GM13977 (cell line): Measurements from ENCODE around the gene KCNIP3.

Source experiments
- DNase-seq: peaks from one replicate; pipeline ENCODE4 v3.0.0; 2012; ENCODE audit warnings: low spot score
- in situ Hi-C: fragments of 300-500 bp; cut with MboI; formaldehyde crosslinking; loops from one replicate; pipeline ENCODE4 v1.12.0; 2022; ENCODE audit warnings: low sequenced_read_pairs, low pct_unique_long_range_greater_than_20kb, mixed read lengths, inconsistent platforms; ENCODE audit not compliant: unreplicated experiment
- TF ChIP-seq, protein P1 (sequence below): IDR thresholded peaks from 2 replicates; pipeline ENCODE4 v1.5.1; 2012; ENCODE audit warnings: mild to moderate bottlenecking, control low read depth; ENCODE audit not compliant: insufficient read depth; ENCODE audit errors: extremely low read depth, missing control alignments

The KCNIP3 gene

DNA sequence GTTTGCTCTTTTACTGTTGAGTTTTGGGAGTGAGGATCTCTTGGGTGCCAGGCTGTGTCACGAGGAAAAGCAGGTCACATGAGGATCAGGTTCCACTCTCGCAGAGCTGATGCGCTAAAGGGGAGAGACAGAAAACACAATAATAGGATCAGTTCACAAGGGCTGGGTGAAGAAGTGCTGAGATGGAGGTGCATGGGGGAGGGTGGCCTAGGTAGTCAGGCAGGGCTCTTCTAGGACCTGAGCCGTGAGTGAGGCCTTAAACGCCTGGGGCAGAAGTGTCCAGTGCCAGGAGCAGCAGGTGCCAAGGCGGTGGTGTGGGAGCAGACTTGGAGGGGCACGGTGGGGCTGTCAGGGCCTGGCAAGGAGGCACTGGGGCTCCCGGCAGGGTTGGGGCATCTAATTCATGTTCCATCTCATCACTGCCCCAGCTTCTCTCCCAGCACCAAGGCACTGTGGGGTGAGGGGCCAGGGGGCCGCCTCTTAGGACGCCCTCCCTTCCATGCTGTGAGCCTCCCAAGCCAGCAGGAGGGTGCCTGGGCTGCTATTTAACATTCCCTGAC is 9.3 kb downstream of the KCNIP3 start:
- in situ Hi-C loops, result no loop called here
- DNase-seq, result no peak
- TF ChIP-seq, protein P1, sequence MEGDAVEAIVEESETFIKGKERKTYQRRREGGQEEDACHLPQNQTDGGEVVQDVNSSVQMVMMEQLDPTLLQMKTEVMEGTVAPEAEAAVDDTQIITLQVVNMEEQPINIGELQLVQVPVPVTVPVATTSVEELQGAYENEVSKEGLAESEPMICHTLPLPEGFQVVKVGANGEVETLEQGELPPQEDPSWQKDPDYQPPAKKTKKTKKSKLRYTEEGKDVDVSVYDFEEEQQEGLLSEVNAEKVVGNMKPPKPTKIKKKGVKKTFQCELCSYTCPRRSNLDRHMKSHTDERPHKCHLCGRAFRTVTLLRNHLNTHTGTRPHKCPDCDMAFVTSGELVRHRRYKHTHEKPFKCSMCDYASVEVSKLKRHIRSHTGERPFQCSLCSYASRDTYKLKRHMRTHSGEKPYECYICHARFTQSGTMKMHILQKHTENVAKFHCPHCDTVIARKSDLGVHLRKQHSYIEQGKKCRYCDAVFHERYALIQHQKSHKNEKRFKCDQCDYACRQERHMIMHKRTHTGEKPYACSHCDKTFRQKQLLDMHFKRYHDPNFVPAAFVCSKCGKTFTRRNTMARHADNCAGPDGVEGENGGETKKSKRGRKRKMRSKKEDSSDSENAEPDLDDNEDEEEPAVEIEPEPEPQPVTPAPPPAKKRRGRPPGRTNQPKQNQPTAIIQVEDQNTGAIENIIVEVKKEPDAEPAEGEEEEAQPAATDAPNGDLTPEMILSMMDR, result no peak

GRCh38 chr2:95307036-95307435 is 9.9 kb downstream of the KCNIP3 start:
- TF ChIP-seq, protein P1, result no peak
- in situ Hi-C loops, result no loop called here
- no peak for DNase-seq

- in situ Hi-C loops, result no loop called here
- TF ChIP-seq, protein P1, result no peak
- DNase-seq, result no peak
Observed at GRCh38 chr2:95307878-95308277, 10.7 kb downstream of the KCNIP3 start.

- TF ChIP-seq, protein P1, result no peak
- in situ Hi-C loops, result no loop called here
- no peak for DNase-seq
Observed at GRCh38 chr2:95308426-95308990, 11.4 kb downstream of the KCNIP3 start.

DNA sequence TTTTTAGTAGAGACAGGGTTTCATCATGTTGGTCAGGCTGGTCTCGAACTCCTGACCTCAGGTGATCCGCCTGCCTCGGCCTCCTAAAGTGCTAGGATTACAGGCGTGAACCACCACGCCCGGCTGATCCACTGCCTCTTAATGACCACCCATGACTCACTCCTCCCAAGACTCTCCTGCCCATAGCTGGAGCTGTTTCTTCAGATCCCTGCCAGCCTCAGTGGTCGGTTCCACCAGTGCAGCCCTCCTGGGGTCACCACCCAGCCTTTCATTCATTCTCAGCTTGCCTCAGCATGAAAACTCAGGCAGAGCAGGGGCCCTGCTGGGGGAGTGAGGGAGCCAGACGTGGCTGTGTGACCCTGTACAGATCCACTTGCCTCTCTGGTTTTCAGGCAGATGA is 12.5 kb downstream of the KCNIP3 start:
- no peak for DNase-seq
- in situ Hi-C loops, result no loop called here
- TF ChIP-seq, protein P1, result no peak

GRCh38 chr2:95310216-95310615 is 13.1 kb downstream of the KCNIP3 start:
- TF ChIP-seq, protein P1, result no peak
- no peak for DNase-seq
- in situ Hi-C loops, result no loop called here
